Measurements from ENCODE around the gene CIZ1.
"Not testable (repeated sequence)": the region's sequence is repeated elsewhere in the genome, so short reads cannot be mapped to it uniquely, and the experiment has no call there.

Gene CIZ1

GRCh38 chr9:128136816-128137793, 54.3 kb downstream of the CIZ1 start:
- peaks cover 4% of the 10 kb centered on the region for H3K27me3 ChIP-seq (ENCODE audit: insufficient read depth, insufficient read length)
- no peak overlapping the region for H3K9ac ChIP-seq (ENCODE audit: insufficient read length, low read depth)
- TF ChIP-seq SUZ12 (IDR thresholded peaks at IDR 0.05; ENCODE audit: extremely low read depth, insufficient read depth, insufficient read length): no peak
- no peak for TF ChIP-seq ZNF274 (IDR thresholded peaks at IDR 0.05; ENCODE audit: low read depth, low read length)
- peaks cover 5% of the 10 kb centered on the region for H3K4me1 ChIP-seq (ENCODE audit: insufficient read depth, insufficient read length)
- no peaks in the 10 kb centered on the region for H3K36me3 ChIP-seq (ENCODE audit: insufficient read depth, insufficient read length, low read length)
- DNase-seq (ENCODE audit: low read depth, low spot score): no peak
- peaks cover 10% of the 10 kb centered on the region for H3K9me3 ChIP-seq (ENCODE audit: insufficient read depth, low read length)
- H3K4me3 ChIP-seq (ENCODE audit: insufficient read length, low read depth): no peak overlapping the region

GRCh38 chr9:128135561-128135960, 55.8 kb downstream of the CIZ1 start:
- H3K9ac ChIP-seq (ENCODE audit: insufficient read length, low read depth); H3K9me3 ChIP-seq (ENCODE audit: insufficient read depth, low read length); H3K4me1 ChIP-seq (ENCODE audit: insufficient read depth, insufficient read length); H3K4me3 ChIP-seq (ENCODE audit: insufficient read length, low read depth); H3K27me3 ChIP-seq (ENCODE audit: insufficient read depth, insufficient read length); H3K36me3 ChIP-seq (ENCODE audit: insufficient read depth, insufficient read length, low read length); DNase-seq (ENCODE audit: low read depth, low spot score): not testable (repeated sequence)

GRCh38 chr9:128132139-128132538, 59.2 kb downstream of the CIZ1 start:
- not testable (repeated sequence) for DNase-seq (ENCODE audit: low read depth, low spot score); H3K4me3 ChIP-seq (ENCODE audit: insufficient read length, low read depth); H3K9ac ChIP-seq (ENCODE audit: insufficient read length, low read depth); H3K4me1 ChIP-seq (ENCODE audit: insufficient read depth, insufficient read length); H3K36me3 ChIP-seq (ENCODE audit: insufficient read depth, insufficient read length, low read length)
- peaks cover 19% of the 10 kb centered on the region for H3K9me3 ChIP-seq (ENCODE audit: insufficient read depth, low read length)
- peaks cover 16% of the 10 kb centered on the region for H3K27me3 ChIP-seq (ENCODE audit: insufficient read depth, insufficient read length)

- DNase-seq (ENCODE audit: low read depth, low spot score); H3K9ac ChIP-seq (ENCODE audit: insufficient read length, low read depth); H3K36me3 ChIP-seq (ENCODE audit: insufficient read depth, insufficient read length, low read length); H3K4me3 ChIP-seq (ENCODE audit: insufficient read length, low read depth); H3K4me1 ChIP-seq (ENCODE audit: insufficient read depth, insufficient read length): not testable (repeated sequence)
- Histone ChIP-seq H3K9me3 (ENCODE audit: insufficient read depth, low read length) (peaks cover 19% of the 10 kb centered on the region), H3K27me3 (ENCODE audit: insufficient read depth, insufficient read length) (peaks cover 16% of the 10 kb centered on the region)
These were observed 60.0 kb downstream of the CIZ1 start for GRCh38 chr9:128131346-128131745.

GRCh38 chr9:128130651-128131050, 60.7 kb downstream of the CIZ1 start:
- H3K36me3 ChIP-seq (ENCODE audit: insufficient read depth, insufficient read length, low read length); DNase-seq (ENCODE audit: low read depth, low spot score); H3K4me3 ChIP-seq (ENCODE audit: insufficient read length, low read depth); H3K9ac ChIP-seq (ENCODE audit: insufficient read length, low read depth): not testable (repeated sequence)
- Histone ChIP-seq H3K27me3 (ENCODE audit: insufficient read depth, insufficient read length) (peaks cover 16% of the 10 kb centered on the region), H3K4me1 (ENCODE audit: insufficient read depth, insufficient read length) (peaks cover 11% of the 10 kb centered on the region), H3K9me3 (ENCODE audit: insufficient read depth, low read length) (peaks cover 19% of the 10 kb centered on the region)

- H3K4me1 ChIP-seq (ENCODE audit: insufficient read depth, insufficient read length): peaks cover 13% of the 10 kb centered on the region
- DNase-seq (ENCODE audit: low read depth, low spot score): not testable (repeated sequence)
These were observed 61.3 kb downstream of the CIZ1 start for GRCh38 chr9:128129976-128130590.

GRCh38 chr9:128128836-128129590, 62.4 kb downstream of the CIZ1 start:
- peak overlapping the region; percentile 94 for H3K4me3 ChIP-seq (ENCODE audit: insufficient read length, low read depth)
- DNase-seq (ENCODE audit: low read depth, low spot score): no peak
- peaks cover 16% of the 10 kb centered on the region for H3K27me3 ChIP-seq (ENCODE audit: insufficient read depth, insufficient read length)
- H3K4me1 ChIP-seq (ENCODE audit: insufficient read depth, insufficient read length): peaks cover 20% of the 10 kb centered on the region
- H3K9ac ChIP-seq (ENCODE audit: insufficient read length, low read depth): peak overlapping the region; percentile 98
- H3K36me3 ChIP-seq (ENCODE audit: insufficient read depth, insufficient read length, low read length): peaks cover 22% of the 10 kb centered on the region
- peaks cover 19% of the 10 kb centered on the region for H3K9me3 ChIP-seq (ENCODE audit: insufficient read depth, low read length)
- TF ChIP-seq SUZ12 (IDR thresholded peaks at IDR 0.05; ENCODE audit: extremely low read depth, insufficient read depth, insufficient read length) (no peak), YY1 (IDR thresholded peaks at IDR 0.05; ENCODE audit: insufficient read depth, insufficient read length) (no peak), ZNF274 (IDR thresholded peaks at IDR 0.05; ENCODE audit: low read depth, low read length) (no peak)

More at GRCh38 chr9:128129976-128130590, 61.3 kb downstream of the CIZ1 start:
- H3K4me3 ChIP-seq (ENCODE audit: insufficient read length, low read depth); H3K9ac ChIP-seq (ENCODE audit: insufficient read length, low read depth): not testable (repeated sequence)
- Histone ChIP-seq H3K9me3 (ENCODE audit: insufficient read depth, low read length) (peaks cover 19% of the 10 kb centered on the region), H3K36me3 (ENCODE audit: insufficient read depth, insufficient read length, low read length) (peaks cover 12% of the 10 kb centered on the region), H3K27me3 (ENCODE audit: insufficient read depth, insufficient read length) (peaks cover 16% of the 10 kb centered on the region)
